D721Med (cell line): ENCODE data around the gene MFNG.
"Not testable (repeated sequence)": the region's sequence is repeated elsewhere in the genome, so short reads cannot be mapped to it uniquely, and the experiment has no call there.

Experiments
- DNase-seq: peaks from one replicate; pipeline ENCODE4 v3.0.0; 2011; ENCODE audit warnings: low spot score; ENCODE audit not compliant: insufficient read length
- FAIRE-seq: peaks from 2 replicates; lab custom pipeline; 2011; peaks lifted over from hg19 to GRCh38; lab: Jason Lieb, UNC
- CTCF ChIP-seq: IDR thresholded peaks from 2 replicates; pipeline ENCODE4 v1.5.1; 2012; ENCODE audit warnings: mild to moderate bottlenecking, control low read depth; ENCODE audit not compliant: insufficient read depth; ENCODE audit errors: missing control alignments

The MFNG gene

GRCh38 chr22:37470087-37470445 lies 16.1 kb downstream of the MFNG start:
- FAIRE-seq (no peak), DNase-seq (no peak)
- TF ChIP-seq CTCF, result no peak

- no peak for DNase-seq
- TF ChIP-seq CTCF, result no peak
- no peak for FAIRE-seq
These were observed 16.6 kb downstream of the MFNG start for GRCh38 chr22:37469416-37470086.

GRCh38 chr22:37468201-37468695 lies 17.9 kb downstream of the MFNG start:
- DNase-seq, FAIRE-seq: not testable (repeated sequence)

- no peak for DNase-seq
- no peak for TF ChIP-seq CTCF
- FAIRE-seq, result no peak
These were observed 18.7 kb downstream of the MFNG start for GRCh38 chr22:37467391-37467955.

- DNase-seq, result no peak
- no peak for FAIRE-seq
These were observed 22.0 kb downstream of the MFNG start for GRCh38 chr22:37464181-37464580.

GRCh38 chr22:37462983-37463382 lies 23.2 kb downstream of the MFNG start:
- no peak for FAIRE-seq
- DNase-seq, result no peak
- no peak for TF ChIP-seq CTCF

More at GRCh38 chr22:37464181-37464580, 22.0 kb downstream of the MFNG start:
- no peak for TF ChIP-seq CTCF

GRCh38 chr22:37462436-37462835 lies 23.7 kb downstream of the MFNG start:
- TF ChIP-seq CTCF, result no peak
- DNase-seq (no peak), FAIRE-seq (no peak)
